H9 (cell line): ENCODE results near the gene MRPL52. TPM values are rescaled to one million over a fixed set of nuclear protein-coding genes. Genes with fewer than 3 reads are reported as not detected.

Source experiments
- DNase-seq: peaks from one replicate; pipeline ENCODE4 v3.0.0-alpha.2; 2017
- H2AFZ ChIP-seq: one replicate; pipeline ENCODE4 v1.6.1; 2013; ENCODE audit warnings: mild to moderate bottlenecking, low read length, control low read depth, moderate library complexity
- H2AK5ac ChIP-seq: 2 replicates; pipeline ENCODE4 v1.6.1; 2013; ENCODE audit warnings: low read length, control low read depth, mixed read lengths; ENCODE audit not compliant: insufficient read length
- H2BK120ac ChIP-seq: one replicate; pipeline ENCODE4 v1.6.1; 2013; ENCODE audit warnings: low read depth, mild to moderate bottlenecking, low read length, control low read depth, inconsistent platforms; ENCODE audit not compliant: poor library complexity, severe bottlenecking
- H2BK12ac ChIP-seq: 2 replicates; pipeline ENCODE4 v1.6.1; 2013; ENCODE audit warnings: low read length, control low read depth, mixed read lengths, low read depth; ENCODE audit not compliant: insufficient read length
- H2BK15ac ChIP-seq: 2 replicates; pipeline ENCODE4 v1.6.1; 2013; ENCODE audit warnings: low read depth, low read length, control low read depth
- H2BK20ac ChIP-seq: one replicate; pipeline ENCODE4 v1.6.1; 2013; ENCODE audit warnings: low read depth, mild to moderate bottlenecking, low read length, control low read depth, inconsistent platforms; ENCODE audit not compliant: poor library complexity, severe bottlenecking
- H2BK5ac ChIP-seq: 2 replicates; pipeline ENCODE4 v1.6.1; 2013; ENCODE audit warnings: low read length, control low read depth, mixed read lengths; ENCODE audit not compliant: insufficient read length
- H3K14ac ChIP-seq: 2 replicates; pipeline ENCODE4 v1.6.1; 2013; ENCODE audit warnings: low read length, control low read depth; ENCODE audit not compliant: insufficient read depth
- H3K18ac ChIP-seq: 2 replicates; pipeline ENCODE4 v1.6.1; 2013; ENCODE audit warnings: low read depth, mild to moderate bottlenecking, mixed read lengths, low read length, control low read depth; ENCODE audit not compliant: insufficient read length
- H3K23ac ChIP-seq: 2 replicates; pipeline ENCODE4 v1.6.1; 2013; ENCODE audit warnings: low read length, control low read depth, mixed read lengths, low read depth; ENCODE audit not compliant: insufficient read length
- H3K23me2 ChIP-seq: 2 replicates; pipeline ENCODE4 v1.6.1; 2013; ENCODE audit warnings: low read depth, mild to moderate bottlenecking, mixed read lengths, low read length, control low read depth; ENCODE audit not compliant: insufficient read length, poor library complexity, severe bottlenecking
- H3K27ac ChIP-seq: 2 replicates; pipeline ENCODE4 v1.5.1; 2013; ENCODE audit warnings: low read length, control low read depth, mixed read lengths, low read depth; ENCODE audit not compliant: insufficient read length
- H3K27me3 ChIP-seq: 2 replicates; pipeline ENCODE4 v1.6.1; 2013; ENCODE audit warnings: low read length, control low read depth, inconsistent platforms; ENCODE audit not compliant: insufficient read depth
- H3K4ac ChIP-seq: 2 replicates; pipeline ENCODE4 v1.6.1; 2013; ENCODE audit warnings: low read depth, mild to moderate bottlenecking, control low read depth, inconsistent platforms, low read length, moderate library complexity
- H3K4me1 ChIP-seq: 2 replicates; pipeline ENCODE4 v1.6.1; 2013; ENCODE audit warnings: low read length, control low read depth, inconsistent platforms; ENCODE audit not compliant: insufficient read depth
- H3K4me2 ChIP-seq: 2 replicates; pipeline ENCODE4 v1.6.1; 2013; ENCODE audit warnings: low read length, control low read depth, mixed read lengths; ENCODE audit not compliant: insufficient read length, insufficient read depth
- H3K56ac ChIP-seq: 2 replicates; pipeline ENCODE4 v1.6.1; 2013; ENCODE audit warnings: low read depth, mild to moderate bottlenecking, mixed read lengths, low read length, control low read depth; ENCODE audit not compliant: insufficient read length
- H3K79me1 ChIP-seq: 2 replicates; pipeline ENCODE4 v1.6.1; 2013; ENCODE audit warnings: low read depth, mild to moderate bottlenecking, moderate library complexity, low read length, control low read depth, inconsistent platforms; ENCODE audit not compliant: insufficient read depth, poor library complexity, severe bottlenecking
- H3K79me2 ChIP-seq: 2 replicates; pipeline ENCODE4 v1.6.1; 2013; ENCODE audit warnings: low read length, control low read depth, inconsistent platforms; ENCODE audit not compliant: insufficient read depth
- H3K9ac ChIP-seq: 2 replicates; pipeline ENCODE4 v1.6.1; 2013; ENCODE audit warnings: low read length, control low read depth, mixed read lengths; ENCODE audit not compliant: insufficient read length; ENCODE audit errors: extremely low read depth
- H3K9me3 ChIP-seq: one replicate; pipeline ENCODE4 v1.6.1; 2013; ENCODE audit warnings: low read depth, low read length, inconsistent platforms; ENCODE audit not compliant: control insufficient read depth
- H3T11ph ChIP-seq: one replicate; pipeline ENCODE4 v1.6.1; 2013; ENCODE audit warnings: mild to moderate bottlenecking, low read length, control low read depth, inconsistent platforms
- H4K20me1 ChIP-seq: one replicate; pipeline ENCODE4 v1.6.1; 2013; ENCODE audit not compliant: control insufficient read depth, insufficient read length, insufficient read depth
- H4K5ac ChIP-seq: 2 replicates; pipeline ENCODE4 v1.6.1; 2013; ENCODE audit warnings: low read depth, mild to moderate bottlenecking, mixed read lengths, low read length, control low read depth; ENCODE audit not compliant: insufficient read length
- H4K8ac ChIP-seq: replicated peaks from 2 replicates; pipeline ENCODE4 v1.6.1; 2013; ENCODE audit warnings: low read length, control low read depth, mixed read lengths, low read depth; ENCODE audit not compliant: insufficient read length
- H4K91ac ChIP-seq: 2 replicates; pipeline ENCODE4 v1.6.1; 2013; ENCODE audit warnings: low read depth, mild to moderate bottlenecking, moderate library complexity, mixed read lengths, low read length, control low read depth; ENCODE audit not compliant: insufficient read length
- H3K27ac Mint-ChIP-seq, 3 experiments: 2 replicates in 2 of 3; 3 replicates in 1 of 3; pipeline ENCODE4 v1.8.0; 2020 to 2021; ENCODE audit warnings: mixed read lengths in 3 of 3, mild to moderate bottlenecking in 1 of 3, moderate library complexity in 1 of 3
- H3K27me3 Mint-ChIP-seq: 2 replicates; pipeline ENCODE4 v1.8.0; 2021; ENCODE audit warnings: low read depth, mild to moderate bottlenecking, moderate library complexity, mixed read lengths
- H3K36me3 Mint-ChIP-seq, 3 experiments: 2 replicates in 2 of 3; 3 replicates in 1 of 3; pipeline ENCODE4 v1.8.0; 2020 to 2021; ENCODE audit warnings: low read depth in 3 of 3, mixed read lengths in 3 of 3; ENCODE audit not compliant: insufficient read depth in 1 of 3
- H3K4me1 Mint-ChIP-seq, 2 experiments: 2 replicates each; pipeline ENCODE4 v1.8.0; 2020; ENCODE audit warnings: mixed read lengths in 2 of 2
- H3K4me3 Mint-ChIP-seq, 2 experiments: 2 replicates in 1 of 2; 3 replicates in 1 of 2; pipeline ENCODE4 v1.8.0; 2020 to 2021; ENCODE audit warnings: mild to moderate bottlenecking in 2 of 2, mixed read lengths in 2 of 2, moderate library complexity in 1 of 2
- H3K9me3 Mint-ChIP-seq, 2 experiments: 2 replicates in 1 of 2; 3 replicates in 1 of 2; pipeline ENCODE4 v1.8.0; 2020; ENCODE audit warnings: mild to moderate bottlenecking in 2 of 2, mixed read lengths in 2 of 2, moderate library complexity in 1 of 2
- CTCF ChIP-seq: fragments of 200-600 bp; sonication (generic); conservative IDR thresholded peaks from 3 replicates; pipeline ENCODE4 v1.8.0; 2021; ENCODE audit warnings: antibody characterized with exemption, mild to moderate bottlenecking
- WGBS: extraction: QIAGEN DNeasy Blood & Tissue Kit; methylation state at CpG from one replicate; pipeline ENCODE4 v1.1.7; 2013; ENCODE audit warnings: missing lambda C conversion rate, low lambda C conversion rate, mixed read lengths; ENCODE audit not compliant: insufficient read length; ENCODE audit errors: extremely low coverage; 5-methylcytosine and 5-hydroxymethylcytosine counted together
- total RNA-seq: library from RNA; stranded (reverse); gene quantifications from 2 replicates; pipeline ENCODE4 v1.2.1, GENCODE V29; 2021

MRPL52 gene
- total RNA-seq, 1 experiment from 2014 or later = 190 TPM

- no peak overlapping the region for H3K27ac ChIP-seq
These were observed 840 bp downstream of the MRPL52 start for GRCh38 chr14:22830443-22831010.

More at GRCh38 chr14:22830443-22831010, 840 bp downstream of the MRPL52 start:
- no peak overlapping the region for H3K23ac ChIP-seq
- H2BK15ac ChIP-seq = no peak overlapping the region
- WGBS = no CpG with 5 or more reads among the region's 3 CpGs
- no peak overlapping the region for H2BK12ac ChIP-seq
- no peak for DNase-seq
- H3K4ac ChIP-seq = 0 out of 2 replicates have a peak overlapping the region, but pooled peaks have one; percentile 59
- no peak overlapping the region for H4K91ac ChIP-seq
- no peak overlapping the region for H3T11ph ChIP-seq
- Mint-ChIP-seq H3K4me1 (peaks cover 17 to 23% of the 10 kb centered on the region in 2 experiments), H3K4me3 (peak overlapping the region; percentile 96), H3K27me3 (no peaks in the 10 kb centered on the region), H3K9me3 (peaks cover 0 to 4% of the 10 kb centered on the region in 2 experiments; a peak in 2 of 5 replicates), H3K36me3 (peaks cover 18 to 36% (median 35%) of the 10 kb centered on the region in 3 experiments), H3K27ac (peak overlapping the region in 2 of 3 experiments; percentile 97 to 99; a peak in 5 of 7 replicates)
- no peak overlapping the region for H4K5ac ChIP-seq
- H2BK20ac ChIP-seq = no peak overlapping the region
- peaks cover 6% of the 10 kb centered on the region for H3K23me2 ChIP-seq
- no peaks in the 10 kb centered on the region for H3K4me1 ChIP-seq
- H2AFZ ChIP-seq = no peak overlapping the region
- H3K18ac ChIP-seq = no peak overlapping the region
- H3K9me3 ChIP-seq = no peaks in the 10 kb centered on the region
- no peak overlapping the region for H2BK120ac ChIP-seq
- no peak overlapping the region for H4K8ac ChIP-seq
- no peaks in the 10 kb centered on the region for H3K27me3 ChIP-seq
- no peaks in the 10 kb centered on the region for H4K20me1 ChIP-seq
- H3K79me2 ChIP-seq = peaks cover 5% of the 10 kb centered on the region; the same call in 1 of the 2 replicates
- H3K79me1 ChIP-seq = peaks cover 4% of the 10 kb centered on the region
- H2AK5ac ChIP-seq = no peak overlapping the region
- no peak overlapping the region for H3K56ac ChIP-seq
- peak overlapping the region; percentile 81 for H3K9ac ChIP-seq
- H3K4me2 ChIP-seq = peak overlapping the region; percentile 92
- H3K14ac ChIP-seq = no peak overlapping the region
- TF ChIP-seq CTCF = no peak
- no peak overlapping the region for H2BK5ac ChIP-seq
